Peyer's patch (tissue), 4 donors: ENCODE measurements around the gene ZBTB25.

Experiments
- CTCF ChIP-seq, 6 experiments: fragments of 450-650 bp in 4 of 6; fragments of 200-600 bp in 2 of 6; sonication (generic) in 1 of 6; IDR thresholded peaks; one replicate each; pipeline ENCODE4 v1.5.1; 2017 to 2019; ENCODE audit warnings: antibody characterized with exemption in 6 of 6, mild to moderate bottlenecking in 3 of 6, moderate library complexity in 1 of 6
- POLR2A ChIP-seq, 2 donors: fragments of 450-650 bp; IDR thresholded peaks; one replicate each; pipeline ENCODE4 v1.5.1; 2017; ENCODE audit warnings: antibody characterized with exemption in 2 of 2, mild to moderate bottlenecking in 2 of 2, moderate library complexity in 2 of 2

DNA sequence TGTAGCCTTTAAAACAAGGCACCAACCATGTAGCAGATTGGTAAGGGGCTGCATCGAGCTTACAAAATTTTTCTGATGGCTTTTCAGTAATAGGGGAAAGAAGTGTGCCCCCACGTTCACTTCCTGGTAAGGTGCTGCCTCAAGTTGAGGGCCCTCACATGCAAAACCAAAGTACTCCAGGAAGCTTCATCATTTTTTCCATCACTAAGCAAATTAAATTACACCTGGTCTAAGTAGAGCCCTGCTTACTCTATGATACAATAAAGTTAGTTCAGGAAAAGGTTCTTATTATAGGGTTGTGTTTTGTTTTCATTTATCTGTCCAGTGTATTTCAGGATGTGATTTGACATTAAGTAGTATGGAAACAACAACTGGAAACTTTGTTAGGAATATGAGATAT lies 53.4 kb downstream of the ZBTB25 start:
- TF ChIP-seq CTCF (IDR thresholded peaks at IDR 0.05) = no peak
- no peak for TF ChIP-seq POLR2A (IDR thresholded peaks at IDR 0.05)
